Epithelial cell of esophagus (primary cell): ENCODE results near the gene STIMATE.

Experiments
- DNase-seq: peaks from one replicate; pipeline ENCODE4 v3.0.0; 2010; ENCODE audit warnings: low read depth
- H3K4me3 ChIP-seq: 2 replicates; pipeline ENCODE4 v1.5.1; 2011; ENCODE audit warnings: mild to moderate bottlenecking, low read length, control low read depth
- CTCF ChIP-seq: IDR thresholded peaks from 2 replicates; pipeline ENCODE4 v1.5.1; 2011; ENCODE audit warnings: low read depth, mild to moderate bottlenecking, low read length, control low read depth, inconsistent platforms; ENCODE audit not compliant: insufficient read depth; ENCODE audit errors: missing control alignments

STIMATE gene

GRCh38 chr3:52912885-52913731 is 15.8 kb upstream of the STIMATE start:
- TF ChIP-seq CTCF, result no peak
- no peak overlapping the region for H3K4me3 ChIP-seq
- DNase-seq, result no peak

- TF ChIP-seq CTCF, result no peak
- no peak overlapping the region for H3K4me3 ChIP-seq
- DNase-seq, result no peak
Observed at GRCh38 chr3:52910823-52911222, 13.5 kb upstream of the STIMATE start.

- no peak for TF ChIP-seq CTCF
- DNase-seq, result no peak
- H3K4me3 ChIP-seq, result no peak overlapping the region
Observed at GRCh38 chr3:52907497-52907896, 10.1 kb upstream of the STIMATE start.

GRCh38 chr3:52904552-52904951 is 7.2 kb upstream of the STIMATE start:
- no peak for DNase-seq
- no peak overlapping the region for H3K4me3 ChIP-seq
- no peak for TF ChIP-seq CTCF

GRCh38 chr3:52904000-52904399 is 6.7 kb upstream of the STIMATE start:
- no peak overlapping the region for H3K4me3 ChIP-seq
- DNase-seq, result no peak
- no peak for TF ChIP-seq CTCF

- no peak for TF ChIP-seq CTCF
- H3K4me3 ChIP-seq, result peak overlapping the region; percentile 73
- peak; percentile 14 for DNase-seq
Observed at GRCh38 chr3:52896613-52897012, 735 bp downstream of the STIMATE start.

GRCh38 chr3:52896151-52896550 is 1.2 kb downstream of the STIMATE start:
- DNase-seq, result no peak
- H3K4me3 ChIP-seq, result peak overlapping the region; percentile 73
- TF ChIP-seq CTCF, result no peak
